Urothelium cell line (cell line): ENCODE results near the gene ZNF438.
"Not testable (repeated sequence)": the region's sequence is repeated elsewhere in the genome, so short reads cannot be mapped to it uniquely, and the experiment has no call there.

Experiments
- DNase-seq: peaks from one replicate; pipeline ENCODE4 v3.0.0; 2011; ENCODE audit warnings: low spot score, mixed read lengths
- FAIRE-seq: peaks from 2 replicates; lab custom pipeline; 2011; peaks lifted over from hg19 to GRCh38; lab: Jason Lieb, UNC

The ZNF438 gene

DNA sequence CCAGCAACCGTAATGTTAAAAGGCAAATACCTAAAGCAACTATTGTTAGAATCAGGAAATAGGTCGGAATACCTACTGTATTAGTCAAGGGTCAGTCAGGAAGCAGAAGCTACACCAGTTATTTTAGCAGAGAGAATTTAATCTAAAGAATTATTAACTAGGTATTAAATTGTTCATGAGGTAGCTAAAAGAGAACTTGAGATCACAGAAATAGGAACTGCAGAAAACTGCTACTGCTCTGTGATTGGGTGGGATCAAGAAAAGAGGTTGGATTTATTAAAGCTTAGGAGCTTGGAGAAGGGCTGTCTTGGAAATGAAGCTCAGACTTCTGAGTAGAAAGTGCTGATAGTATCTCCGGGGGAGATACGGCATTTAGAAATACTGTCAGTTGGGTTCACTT is 20.0 kb upstream of the ZNF438 start:
- DNase-seq: no peak
- no peak for FAIRE-seq

DNA sequence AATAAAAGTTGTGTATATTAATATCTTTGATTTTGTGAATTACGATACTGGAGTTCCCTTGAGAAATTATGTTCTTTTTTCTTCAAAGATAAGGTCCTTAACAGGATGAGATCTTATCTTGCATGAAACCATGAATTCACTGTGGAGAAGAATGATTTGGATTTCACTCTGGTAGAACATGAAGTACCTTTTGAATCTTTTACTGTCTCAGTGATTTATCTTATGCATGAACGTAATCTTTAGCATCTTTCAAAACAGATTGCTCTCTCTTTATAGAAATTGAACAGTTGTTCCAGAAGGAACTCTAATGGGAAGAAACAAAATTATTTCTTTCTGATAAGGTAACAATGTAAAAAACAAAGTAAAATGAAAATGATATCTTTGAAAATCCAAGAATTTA is 11.0 kb upstream of the ZNF438 start:
- no peak for DNase-seq
- no peak for FAIRE-seq

DNA sequence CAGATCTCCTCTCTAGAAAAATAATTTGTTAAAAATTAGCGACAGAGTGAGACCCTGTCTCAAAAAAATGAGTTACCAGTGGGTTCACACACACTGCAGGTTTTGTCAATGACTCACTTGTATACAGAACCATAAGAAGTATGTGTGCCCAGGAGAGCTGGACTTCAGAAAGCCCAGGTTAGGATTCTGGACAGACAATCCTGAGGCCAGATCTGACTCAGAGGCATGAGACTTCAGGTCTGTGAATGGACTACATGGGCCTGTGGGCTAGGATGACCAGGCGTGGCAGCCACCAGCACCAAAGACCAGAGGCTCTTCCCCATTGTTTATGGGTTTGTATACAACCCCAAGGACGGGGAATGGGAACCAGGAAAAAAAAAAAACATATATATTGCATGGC is 9.3 kb upstream of the ZNF438 start:
- no peak for FAIRE-seq
- DNase-seq: no peak

DNA sequence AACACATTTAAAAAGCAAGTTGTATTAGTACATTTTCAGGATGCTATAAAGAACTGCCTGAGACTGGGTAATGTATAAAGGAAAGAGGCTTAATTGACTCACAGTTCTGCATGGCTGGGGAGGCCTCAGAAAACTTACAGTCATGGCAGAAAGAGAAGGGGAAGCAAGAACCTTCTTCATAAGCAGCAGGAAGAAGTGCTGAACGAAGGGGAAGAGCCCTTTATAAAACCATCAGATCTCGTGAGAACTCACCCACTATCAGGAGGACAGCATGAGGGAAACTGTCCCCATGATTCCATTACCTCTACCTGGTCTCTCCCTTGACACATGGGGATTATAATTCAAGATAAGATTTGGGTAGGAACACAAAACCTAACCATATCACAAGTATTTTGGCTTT is 7.3 kb upstream of the ZNF438 start:
- not testable (repeated sequence) for DNase-seq, FAIRE-seq

DNA sequence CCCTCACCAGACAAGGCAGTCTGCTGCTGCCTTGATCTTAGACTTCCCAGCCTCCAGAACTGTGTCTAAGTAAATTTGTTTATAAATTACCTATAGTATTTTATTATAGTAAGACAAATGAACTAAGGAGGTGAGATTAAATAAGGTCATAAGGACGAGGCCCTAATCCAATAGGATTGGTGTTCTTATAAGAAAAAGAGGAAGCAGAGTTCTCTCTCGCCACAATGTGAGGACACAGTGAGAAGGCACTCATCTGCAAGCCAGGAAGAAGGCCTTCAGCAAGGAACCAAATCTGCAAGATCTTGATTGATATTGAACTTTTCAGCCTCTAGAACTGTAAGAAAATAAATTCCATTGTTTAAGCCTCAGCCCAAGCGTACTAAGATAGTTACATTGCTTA is 6.1 kb upstream of the ZNF438 start:
- DNase-seq (no peak), FAIRE-seq (no peak)

DNA sequence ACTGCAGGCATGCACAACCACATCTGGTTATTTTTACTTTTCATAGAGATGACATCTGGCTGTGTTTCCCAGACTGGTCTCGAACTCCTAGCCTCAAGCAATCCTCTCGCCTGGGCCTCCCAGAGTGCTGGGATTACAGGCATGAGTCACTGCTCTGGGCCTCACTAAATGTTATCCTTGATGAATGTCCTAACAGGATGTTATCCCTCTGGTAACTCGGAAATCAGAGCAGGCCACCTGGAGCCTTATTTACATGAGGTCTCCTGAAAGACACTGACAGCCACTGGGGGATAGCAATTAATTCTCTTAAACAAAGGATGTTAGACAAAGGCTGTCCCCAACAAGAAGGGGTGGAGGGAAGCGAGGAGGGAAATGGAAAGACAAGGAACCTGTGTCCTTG is 4.5 kb upstream of the ZNF438 start:
- FAIRE-seq: no peak
- DNase-seq: peak; percentile 10

DNA sequence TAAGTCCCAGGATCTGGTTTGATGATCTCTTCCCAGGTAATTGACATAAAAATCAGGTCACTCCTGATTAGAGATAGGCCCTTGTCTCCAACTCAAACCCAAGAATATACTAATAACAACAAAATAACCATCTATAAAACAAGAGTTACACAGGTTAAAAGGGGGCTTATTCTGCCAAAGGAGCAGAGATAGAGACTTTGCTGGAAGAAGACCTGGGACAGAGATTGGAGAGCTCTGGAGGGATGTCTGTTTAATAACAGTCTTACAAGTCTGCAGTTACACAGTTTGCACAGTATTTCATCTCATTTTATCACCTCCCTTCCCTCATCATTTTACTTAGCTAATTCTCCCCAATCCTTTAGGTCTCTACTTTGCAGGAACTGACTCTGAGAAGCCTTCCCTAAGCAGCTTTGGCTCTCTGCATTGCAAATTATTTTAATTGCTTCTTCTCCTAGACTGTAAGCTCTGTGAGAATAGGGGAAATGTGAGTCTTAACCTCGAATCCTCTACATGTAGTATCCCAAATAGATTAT is 3.7 kb upstream of the ZNF438 start:
- no peak for DNase-seq
- no peak for FAIRE-seq

DNA sequence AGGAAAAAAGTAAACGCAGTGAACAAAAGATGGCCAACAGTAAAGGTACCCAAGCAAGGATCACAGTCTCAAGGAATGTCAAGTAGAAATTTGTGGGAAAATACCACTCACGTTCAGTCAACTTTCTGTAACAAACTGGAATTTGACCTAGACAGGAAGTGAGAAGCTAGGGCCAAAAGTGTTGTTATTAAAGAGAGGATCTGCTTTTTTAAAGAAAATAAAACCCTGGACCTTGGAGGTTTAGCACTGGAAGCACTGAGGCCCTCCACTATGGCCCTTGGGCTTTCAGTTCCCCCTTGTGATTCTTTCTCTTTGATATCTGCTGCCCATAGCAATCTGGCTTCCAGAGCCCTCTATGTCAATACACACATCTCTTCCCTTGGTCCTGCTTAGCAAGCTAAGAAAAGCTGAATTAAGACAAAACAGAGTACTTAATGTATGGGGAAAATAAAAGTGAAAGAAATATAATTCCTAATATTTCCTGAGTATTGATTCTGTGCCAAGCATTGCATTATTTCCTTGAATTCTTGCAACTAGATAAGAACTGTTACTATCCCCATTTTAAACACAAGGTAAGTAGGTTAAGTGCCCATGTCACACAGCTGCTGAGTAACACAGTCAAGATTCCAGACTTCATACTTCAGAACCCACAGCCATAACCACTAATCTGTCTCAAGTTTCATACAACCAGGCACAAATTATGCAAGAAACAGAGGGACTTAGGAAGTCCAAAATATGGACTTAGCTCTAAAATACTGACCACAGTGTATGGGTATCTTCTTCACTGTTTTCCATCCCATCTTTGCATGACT is 2.6 kb upstream of the ZNF438 start:
- FAIRE-seq (no peak), DNase-seq (peak; percentile 50)

DNA sequence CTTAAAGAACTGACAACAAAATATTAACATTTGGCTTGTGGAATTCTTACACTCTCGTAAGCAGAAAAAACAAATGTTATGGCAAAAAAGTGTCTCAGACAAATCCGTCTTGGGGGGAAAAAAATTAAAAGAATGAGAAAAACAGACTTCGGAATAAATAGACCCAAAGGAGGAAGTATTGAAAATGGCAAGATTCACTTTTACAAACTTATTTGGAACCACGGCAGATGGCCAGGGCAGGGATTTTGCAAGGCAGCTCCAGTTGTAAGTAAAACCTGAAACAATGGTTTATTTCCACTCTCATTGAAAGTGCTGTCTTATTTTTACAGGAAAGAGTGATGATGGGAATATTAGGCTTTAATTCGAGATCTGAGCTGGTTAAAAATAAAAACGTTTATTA is 1.5 kb upstream of the ZNF438 start:
- DNase-seq: no peak
- FAIRE-seq: no peak

DNA sequence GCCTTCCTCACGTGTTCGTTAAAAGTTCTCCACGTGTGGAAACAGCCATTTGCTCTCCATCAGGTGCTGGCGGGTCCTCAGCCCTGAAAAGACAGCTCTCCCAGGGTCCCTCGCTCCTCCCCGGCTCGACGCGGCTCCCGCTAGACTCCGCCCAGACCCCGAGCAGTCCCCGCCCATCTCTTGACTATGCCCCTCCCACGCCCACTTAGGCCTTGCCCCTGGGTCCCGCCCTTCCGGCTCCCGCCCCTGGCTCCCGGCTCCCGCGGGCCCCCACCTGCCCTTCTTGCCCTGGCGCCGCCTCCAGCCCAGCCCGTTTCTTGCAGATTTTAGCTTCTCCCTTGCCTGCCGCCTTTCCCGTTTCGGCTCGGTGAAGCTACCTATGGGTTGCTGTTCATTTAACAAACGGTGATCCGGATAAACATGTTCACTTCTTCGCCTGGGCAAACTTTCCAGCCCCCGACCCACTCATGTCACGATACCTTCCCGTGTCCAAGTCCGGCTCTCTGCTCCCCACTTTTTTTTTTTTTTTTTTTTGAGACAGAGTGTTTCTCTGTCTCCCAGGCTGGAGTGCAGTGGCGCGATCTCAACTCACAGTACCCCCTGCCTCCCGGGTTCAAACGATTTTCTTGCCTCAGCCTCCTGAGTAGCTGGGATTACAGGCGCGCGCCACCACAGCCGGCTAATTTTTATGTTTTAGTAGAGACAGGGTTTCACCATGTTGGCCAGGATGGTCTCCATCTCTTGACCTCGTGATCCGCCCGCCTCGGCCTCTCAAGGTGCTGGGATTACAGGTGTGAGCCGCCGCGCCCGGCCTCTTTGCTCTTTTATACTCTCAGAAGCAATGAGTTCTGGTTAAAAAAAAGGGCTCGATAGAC is 830 bp upstream of the ZNF438 start:
- no peak for FAIRE-seq
- DNase-seq: peak; percentile 92

DNA sequence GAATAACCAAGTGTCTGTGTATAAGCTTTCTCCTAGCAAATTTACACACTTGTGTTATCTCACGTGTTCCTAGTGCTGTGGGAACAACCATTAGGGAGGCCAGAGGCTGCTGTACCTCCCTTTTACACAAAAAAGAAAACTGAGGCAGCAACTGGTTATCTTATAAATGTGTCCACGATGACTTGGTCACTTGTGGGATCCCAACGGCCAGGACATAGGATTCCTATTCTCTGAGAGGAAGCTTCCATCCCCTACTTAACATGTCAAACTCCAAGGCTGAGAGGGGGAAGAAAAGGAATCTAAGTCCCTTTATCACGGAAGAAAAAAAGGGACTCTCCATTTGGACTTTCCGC is 484 bp downstream of the ZNF438 start:
- FAIRE-seq (no peak), DNase-seq (no peak)

DNA sequence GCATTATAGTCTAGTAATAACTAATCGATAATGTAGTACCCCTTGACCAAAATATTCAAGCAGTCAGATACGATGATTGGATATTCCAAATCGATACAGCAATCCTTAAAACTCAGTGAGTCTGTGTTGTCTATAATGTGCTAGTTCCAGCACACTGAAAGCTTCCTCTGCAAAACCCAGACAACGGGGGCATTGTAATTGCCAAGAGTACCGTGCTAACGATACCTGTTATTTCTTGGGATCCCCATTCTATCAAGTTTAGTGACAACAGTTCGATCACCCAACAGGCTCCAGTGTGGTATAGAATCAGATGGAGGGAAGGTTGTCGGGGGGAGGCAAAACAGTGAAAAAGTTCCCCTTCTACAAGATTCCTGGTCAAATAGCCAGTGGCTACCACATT is 865 bp downstream of the ZNF438 start:
- DNase-seq (no peak), FAIRE-seq (no peak)

DNA sequence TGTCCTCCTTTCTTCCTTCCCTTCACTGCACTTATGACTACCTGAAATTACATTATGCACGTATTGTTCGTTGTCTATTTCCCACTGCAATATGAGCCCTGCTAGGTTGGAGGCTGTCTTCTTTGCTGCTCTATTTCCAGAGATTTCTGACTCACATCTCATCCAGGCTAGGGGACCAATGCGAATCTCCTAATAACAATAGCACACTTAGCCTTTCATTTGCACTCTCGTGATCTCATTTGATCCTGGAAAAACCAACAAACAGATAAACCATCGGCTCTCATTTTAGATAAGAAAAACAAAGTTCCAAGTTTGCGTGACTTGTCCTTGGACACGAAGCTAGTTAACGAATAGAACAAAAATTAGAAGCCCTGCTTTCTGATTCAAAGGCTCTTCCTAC is 1.4 kb downstream of the ZNF438 start:
- FAIRE-seq: no peak

DNA sequence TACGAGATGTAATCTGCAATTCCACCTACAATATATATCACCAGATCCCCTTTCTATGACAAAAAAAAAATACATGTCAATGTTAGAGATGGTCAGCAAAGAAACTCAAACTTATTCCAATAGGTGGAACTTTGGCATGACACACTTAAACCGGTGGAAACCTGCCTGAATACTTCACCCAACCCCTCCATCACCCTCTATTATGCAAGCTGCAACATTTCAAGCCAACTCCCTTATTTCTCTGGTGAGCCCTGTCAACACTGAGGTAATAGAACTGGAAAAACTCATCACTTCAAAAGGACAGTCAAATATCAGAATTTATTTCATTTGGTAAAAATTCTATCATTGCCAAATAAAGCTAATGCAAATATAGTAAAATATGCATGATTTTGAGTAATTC is 3.6 kb downstream of the ZNF438 start:
- FAIRE-seq (no peak), DNase-seq (no peak)

More for the DNA sequence above, 1.4 kb downstream of the ZNF438 start:
- DNase-seq: no peak

DNA sequence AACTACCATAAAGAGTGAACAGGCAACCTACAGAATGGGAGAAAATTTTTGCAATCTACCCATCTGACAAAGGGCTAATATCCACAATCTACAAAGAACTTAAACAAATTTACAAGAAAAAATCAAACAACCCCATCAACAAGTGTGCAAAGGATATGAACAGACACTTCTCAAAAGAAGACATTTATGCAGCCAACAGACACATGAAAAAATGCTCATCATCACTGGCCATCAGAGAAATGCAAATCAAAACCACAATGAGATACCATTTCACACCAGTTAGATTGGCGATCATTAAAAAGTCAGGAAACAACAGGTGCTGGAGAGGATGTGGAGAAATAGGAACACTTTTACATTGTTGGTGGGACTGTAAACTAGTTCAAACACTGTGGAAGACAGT is 5.4 kb downstream of the ZNF438 start:
- FAIRE-seq, DNase-seq: not testable (repeated sequence)

DNA sequence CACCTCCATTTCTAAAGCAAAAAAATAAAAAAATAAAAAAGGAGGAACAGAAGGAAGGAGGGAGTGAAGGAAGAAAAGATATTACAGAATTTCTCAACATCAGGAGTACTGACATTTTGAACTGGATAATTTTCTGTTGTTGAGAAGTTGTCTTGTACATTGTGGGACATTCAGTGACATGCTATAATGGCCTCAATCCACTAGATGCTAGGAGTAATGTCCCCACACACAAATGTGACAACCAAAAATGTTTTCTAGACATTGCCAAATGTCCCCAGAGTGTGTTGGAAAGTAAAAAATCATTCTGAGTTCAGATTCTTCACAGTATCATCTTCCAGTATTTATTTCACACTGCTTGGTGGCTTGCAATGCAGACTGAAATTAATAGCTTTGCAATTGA is 6.5 kb downstream of the ZNF438 start:
- FAIRE-seq (no peak), DNase-seq (no peak)

DNA sequence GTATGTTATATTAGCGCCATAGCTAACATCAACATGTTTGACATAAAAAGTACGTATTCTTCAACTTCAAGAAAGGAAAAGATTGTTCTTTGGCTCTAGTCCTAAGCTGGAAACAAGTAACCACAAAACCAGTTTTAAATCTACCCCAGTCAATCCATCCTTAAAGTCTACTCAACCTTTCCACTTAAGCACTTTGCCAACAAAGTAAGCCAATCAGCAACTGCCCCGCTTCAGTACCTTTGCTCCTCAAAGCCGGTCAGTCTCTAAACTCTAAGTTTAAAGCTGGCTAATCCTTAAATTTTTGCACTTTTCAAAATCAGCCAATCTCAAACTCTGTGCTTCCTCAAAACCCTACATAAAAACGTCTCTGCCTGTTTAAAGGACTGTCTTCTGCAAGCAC is 8.1 kb downstream of the ZNF438 start:
- DNase-seq: no peak
- FAIRE-seq: no peak

DNA sequence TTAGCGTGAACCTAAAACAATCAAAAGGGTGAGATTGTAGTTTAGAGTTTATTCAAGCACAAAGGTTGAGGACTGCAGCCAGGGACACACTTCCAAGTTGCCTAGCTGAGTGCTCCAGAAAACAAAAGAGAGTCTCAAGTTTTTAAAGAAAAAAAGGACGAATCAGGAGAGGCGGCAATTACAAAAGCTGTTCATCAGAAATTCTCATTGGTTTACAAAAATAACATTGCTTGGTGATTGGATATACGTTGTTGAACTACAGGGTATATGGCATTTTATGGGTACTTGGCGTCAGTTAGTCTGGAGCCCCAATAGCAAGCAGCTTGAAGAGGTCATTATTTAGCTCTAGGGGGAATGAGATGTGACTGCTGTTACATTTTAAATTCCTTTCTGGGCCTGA is 11.5 kb downstream of the ZNF438 start:
- DNase-seq (no peak), FAIRE-seq (no peak)

DNA sequence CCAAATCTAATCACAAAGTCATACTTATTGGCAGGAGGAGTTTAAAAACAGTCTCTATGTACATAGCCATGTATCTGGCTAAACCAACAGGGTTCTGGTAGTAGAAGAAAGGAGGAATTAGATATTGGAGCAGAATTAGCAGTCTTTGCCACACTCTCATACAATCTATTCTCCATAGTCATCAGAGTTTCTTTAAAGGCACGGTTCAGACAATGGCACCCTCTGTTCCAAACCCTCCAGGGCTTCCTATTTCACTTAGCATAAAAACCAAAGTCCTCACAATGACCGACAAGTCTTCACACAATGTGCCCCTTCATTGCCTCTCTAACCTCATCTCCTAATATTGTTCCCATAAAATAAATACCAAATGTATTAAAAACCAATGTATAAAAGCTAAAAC is 12.7 kb downstream of the ZNF438 start:
- DNase-seq: no peak
- no peak for FAIRE-seq

DNA sequence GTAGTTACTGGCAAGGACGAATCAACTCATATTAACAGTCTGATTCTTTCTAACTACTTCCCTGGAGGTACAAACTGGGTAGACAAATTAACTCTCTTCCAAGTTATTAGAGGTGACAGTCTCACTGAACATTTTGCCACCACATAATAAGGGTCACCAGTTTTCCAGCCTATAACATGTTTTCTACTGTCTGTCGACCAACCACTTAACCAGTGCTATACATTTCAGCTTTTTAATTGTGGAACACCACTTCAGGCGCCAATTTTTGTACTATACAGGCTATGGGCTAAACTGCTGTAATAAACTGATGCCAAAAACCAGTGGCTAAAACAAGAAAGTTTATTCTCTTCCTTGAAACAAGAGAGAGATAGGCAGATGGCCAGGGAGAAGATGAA is 13.3 kb downstream of the ZNF438 start:
- no peak for FAIRE-seq
- no peak for DNase-seq

DNA sequence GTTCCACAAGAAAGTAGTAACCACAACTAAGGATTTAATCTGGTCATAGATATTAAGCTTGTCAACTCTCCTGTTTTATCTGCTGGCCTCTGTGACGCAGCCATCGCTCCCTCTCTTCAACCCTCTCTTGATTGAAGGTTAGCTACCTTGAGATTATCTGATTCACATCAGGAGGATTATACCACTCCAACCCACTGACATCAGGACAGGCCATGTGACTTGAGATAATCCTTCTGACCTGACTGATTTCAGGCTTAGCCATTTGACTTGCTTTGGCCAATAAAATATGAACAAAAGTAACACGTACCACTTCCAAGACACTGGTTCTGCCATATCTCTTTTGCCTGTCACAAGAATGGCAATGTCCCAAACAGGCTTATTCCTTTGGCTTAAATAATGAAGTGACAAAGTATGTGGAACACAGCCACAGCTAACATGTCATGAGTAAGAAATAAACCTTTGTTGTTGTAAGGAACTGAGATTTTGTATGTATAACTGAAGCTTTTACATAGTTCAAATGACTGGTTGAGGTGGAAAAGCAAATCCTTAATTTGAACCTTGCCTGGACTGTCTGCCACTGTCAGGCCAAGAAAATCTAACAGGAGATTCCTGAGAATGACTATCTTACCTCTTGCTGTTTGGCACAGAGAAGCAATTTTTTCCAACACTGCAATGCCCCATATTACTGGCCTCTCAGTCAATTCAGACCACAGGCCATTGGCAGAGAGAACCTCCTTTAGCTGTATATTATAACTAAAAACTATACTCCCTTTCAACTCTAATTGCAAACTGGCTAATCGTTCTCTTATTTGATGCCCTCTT is 13.9 kb downstream of the ZNF438 start:
- FAIRE-seq (peak; percentile 40), DNase-seq (no peak)
